Body of pancreas (tissue), 4 donors: ENCODE results near the gene PDAP1. TPM values are rescaled to one million over a fixed set of nuclear protein-coding genes. Genes with fewer than 3 reads are reported as not detected.

ENCODE experiments used
- ATAC-seq: fragments of 150-250 bp; one replicate; pipeline ENCODE4 v1.9.1; 2016
- DNase-seq, 4 donors: peaks; one replicate each; pipeline ENCODE4 v3.0.0-alpha.2; 2019
- H3K27ac ChIP-seq, 4 donors: fragments of 200-600 bp; sonication (generic); 1 replicate in 3 of 4; 2 replicates in 1 of 4; pipeline versions ENCODE4 v1.5.1 to v1.6.1; 2016 to 2019; ENCODE audit warnings: mild to moderate bottlenecking in 1 of 4, mixed read lengths in 1 of 4, moderate library complexity in 1 of 4
- H3K27me3 ChIP-seq, 2 donors: fragments of 200-600 bp; sonication (generic); one replicate each; pipeline ENCODE4 v1.6.0; 2016; ENCODE audit warnings: mild to moderate bottlenecking in 1 of 2
- H3K36me3 ChIP-seq, 2 donors: fragments of 200-600 bp; sonication (generic); replicated peaks in 1 of 2; 2 replicates each; pipeline ENCODE4 v1.5.1; 2016; ENCODE audit warnings: low read depth in 2 of 2; ENCODE audit not compliant: insufficient read depth in 1 of 2
- H3K4me1 ChIP-seq: fragments of 200-600 bp; sonication (generic); one replicate; pipeline ENCODE4 v1.6.0; 2016
- H3K4me3 ChIP-seq, 2 donors: fragments of 200-600 bp; sonication (generic); 1 replicate in 1 of 2; 2 replicates in 1 of 2; pipeline ENCODE4 v1.5.1; 2016 to 2019
- H3K9me3 ChIP-seq, 3 donors: fragments of 200-600 bp; sonication (generic); 1 replicate in 2 of 3; 2 replicates in 1 of 3; pipeline ENCODE4 v1.5.1; 2016
- POLR2A ChIP-seq, 3 donors: fragments of 450-650 bp; IDR thresholded peaks; one replicate each; pipeline ENCODE4 v1.6.1; 2016; ENCODE audit warnings: antibody characterized with exemption in 3 of 3, mild to moderate bottlenecking in 2 of 3
- WGBS, 2 donors: methylation state at CpG; one replicate each; pipeline ENCODE4 v1.1.5; 2017; 5-methylcytosine and 5-hydroxymethylcytosine counted together
- intact Hi-C: fragments of 100-400 bp; cut with DNase I; formaldehyde crosslinking; loops from one replicate; pipeline ENCODE4 v1.15.1; 2023
- total RNA-seq, 2 donors: library from RNA; depleted of rRNA; stranded (reverse); fragments of >200 nt; gene quantifications; one replicate each; pipeline ENCODE4 v1.1.0, GENCODE V29; 2016
- TF ChIP-seq, protein P1 (sequence below), 7 experiments: fragments of 450-650 bp in 4 of 7; fragments of 200-600 bp in 3 of 7; sonication (generic) in 3 of 7; IDR thresholded peaks; one replicate each; pipeline ENCODE4 v1.5.1; 2016 to 2019; ENCODE audit warnings: antibody characterized with exemption in 7 of 7

Gene PDAP1
- total RNA-seq, 2 donors from 2014 or later: 22.7 to 52.4 TPM

- DNase-seq (no peak), ATAC-seq (no peak)
- H3K27me3 ChIP-seq: no peaks in the 10 kb centered on the region
- peaks cover under 1% of the 10 kb centered on the region for H3K4me1 ChIP-seq
- peaks cover 0 to 29% of the 10 kb centered on the region in 2 donors for H3K36me3 ChIP-seq
- TF ChIP-seq POLR2A (IDR thresholded peaks at IDR 0.05): no peak
- TF ChIP-seq, protein P1, sequence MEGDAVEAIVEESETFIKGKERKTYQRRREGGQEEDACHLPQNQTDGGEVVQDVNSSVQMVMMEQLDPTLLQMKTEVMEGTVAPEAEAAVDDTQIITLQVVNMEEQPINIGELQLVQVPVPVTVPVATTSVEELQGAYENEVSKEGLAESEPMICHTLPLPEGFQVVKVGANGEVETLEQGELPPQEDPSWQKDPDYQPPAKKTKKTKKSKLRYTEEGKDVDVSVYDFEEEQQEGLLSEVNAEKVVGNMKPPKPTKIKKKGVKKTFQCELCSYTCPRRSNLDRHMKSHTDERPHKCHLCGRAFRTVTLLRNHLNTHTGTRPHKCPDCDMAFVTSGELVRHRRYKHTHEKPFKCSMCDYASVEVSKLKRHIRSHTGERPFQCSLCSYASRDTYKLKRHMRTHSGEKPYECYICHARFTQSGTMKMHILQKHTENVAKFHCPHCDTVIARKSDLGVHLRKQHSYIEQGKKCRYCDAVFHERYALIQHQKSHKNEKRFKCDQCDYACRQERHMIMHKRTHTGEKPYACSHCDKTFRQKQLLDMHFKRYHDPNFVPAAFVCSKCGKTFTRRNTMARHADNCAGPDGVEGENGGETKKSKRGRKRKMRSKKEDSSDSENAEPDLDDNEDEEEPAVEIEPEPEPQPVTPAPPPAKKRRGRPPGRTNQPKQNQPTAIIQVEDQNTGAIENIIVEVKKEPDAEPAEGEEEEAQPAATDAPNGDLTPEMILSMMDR (IDR thresholded peaks at IDR 0.05): no peak
- H3K4me3 ChIP-seq: no peak overlapping the region
- WGBS, 2 donors: 74 to 81% methylated on average over 5 to 6 of the region's 6 CpGs
- H3K9me3 ChIP-seq: no peaks in the 10 kb centered on the region
- intact Hi-C loops: no loop called here
- no peak overlapping the region for H3K27ac ChIP-seq
Observed at GRCh38 chr7:99399597-99399996, 8.8 kb downstream of the PDAP1 start.

- peaks cover 0 to 29% of the 10 kb centered on the region in 2 donors for H3K36me3 ChIP-seq
- H3K27me3 ChIP-seq: no peaks in the 10 kb centered on the region
- H3K9me3 ChIP-seq: no peaks in the 10 kb centered on the region
- no peak overlapping the region for H3K27ac ChIP-seq
- peaks cover 3% of the 10 kb centered on the region for H3K4me1 ChIP-seq
- no peak overlapping the region for H3K4me3 ChIP-seq
- intact Hi-C loops: no loop called here
- WGBS, 2 donors: 74 to 78% methylated on average over 3 to 5 of the region's 5 CpGs
- no peak for TF ChIP-seq POLR2A (IDR thresholded peaks at IDR 0.05)
- TF ChIP-seq, protein P1 (IDR thresholded peaks at IDR 0.05): no peak
- no peak for DNase-seq
- no peak for ATAC-seq
Observed at GRCh38 chr7:99398891-99399445, 9.4 kb downstream of the PDAP1 start.

GRCh38 chr7:99397297-99397983, 11.0 kb downstream of the PDAP1 start:
- Histone ChIP-seq H3K27ac (no peak overlapping the region), H3K4me3 (no peak overlapping the region), H3K36me3 (peaks cover 0 to 26% of the 10 kb centered on the region in 2 donors), H3K4me1 (peaks cover 12% of the 10 kb centered on the region), H3K27me3 (no peaks in the 10 kb centered on the region), H3K9me3 (no peaks in the 10 kb centered on the region)
- no peak for TF ChIP-seq POLR2A (IDR thresholded peaks at IDR 0.05)
- TF ChIP-seq, protein P1 (IDR thresholded peaks at IDR 0.05): no peak
- ATAC-seq (no peak), DNase-seq (no peak)
- WGBS, 2 donors: 85 to 89% methylated on average over 8 to 18 of the region's 18 CpGs
- intact Hi-C loops: no loop called here

DNA sequence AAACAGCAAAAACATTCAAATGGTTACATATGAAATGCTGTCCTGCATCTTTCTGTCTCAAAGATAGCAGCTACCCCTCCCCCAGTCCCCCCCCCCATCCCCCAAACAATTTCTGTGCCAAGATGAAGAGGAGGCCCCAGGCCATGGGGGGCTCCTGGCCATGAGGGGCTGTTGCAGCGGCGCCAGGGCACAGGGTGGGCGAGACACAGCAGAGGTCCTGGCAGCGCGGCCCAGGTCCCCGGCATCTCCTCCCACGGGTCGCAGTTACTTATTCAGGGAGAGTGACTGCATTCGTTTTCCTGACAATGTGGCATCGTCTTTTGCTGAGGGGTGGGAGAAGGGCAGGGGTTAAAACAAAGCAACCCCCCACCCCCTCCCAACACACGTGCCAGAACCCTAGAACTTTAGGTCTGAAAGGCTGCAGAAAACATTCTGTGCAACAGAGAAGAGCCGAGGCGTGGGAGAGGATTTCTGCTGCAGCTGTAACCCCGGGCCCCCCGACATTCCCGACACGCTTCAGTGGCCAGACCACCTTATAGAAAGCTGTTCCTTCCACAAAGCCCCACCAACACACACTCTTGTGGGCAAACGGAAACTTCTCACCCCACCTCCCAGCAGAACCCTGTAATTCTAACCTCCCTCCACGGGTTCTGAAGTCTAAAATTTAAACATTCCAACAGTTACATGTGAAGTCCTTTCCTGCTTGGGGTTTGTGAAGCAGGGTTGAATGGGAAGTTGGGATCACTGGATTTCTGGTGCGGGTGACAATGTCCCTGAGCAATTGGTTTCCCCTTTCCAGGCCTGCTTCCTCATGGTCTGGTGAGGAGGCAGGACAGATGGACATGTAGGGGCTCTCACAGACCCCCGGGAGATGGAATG, 11.7 kb downstream of the PDAP1 start:
- peaks cover 17% of the 10 kb centered on the region for H3K4me1 ChIP-seq
- H3K9me3 ChIP-seq: no peaks in the 10 kb centered on the region
- TF ChIP-seq, protein P1 (IDR thresholded peaks at IDR 0.05): no peak
- TF ChIP-seq POLR2A (IDR thresholded peaks at IDR 0.05): no peak
- DNase-seq (no peak), ATAC-seq (no peak)
- intact Hi-C loops: no loop called here
- peaks cover 0 to 25% of the 10 kb centered on the region in 2 donors for H3K36me3 ChIP-seq
- no peak overlapping the region for H3K4me3 ChIP-seq
- no peaks in the 10 kb centered on the region for H3K27me3 ChIP-seq
- WGBS, 2 donors: 68 to 82% methylated on average over 3 to 21 of the region's 21 CpGs
- no peak overlapping the region for H3K27ac ChIP-seq
